HFF-Myc (cell line): ENCODE data around the gene AHRR.

Source experiments
- DNase-seq: peaks from one replicate; pipeline ENCODE4 v3.0.0-alpha.2; 2011; ENCODE audit warnings: low read depth; ENCODE audit errors: extremely low read depth
- H3K4me3 ChIP-seq: replicated peaks from 2 replicates; pipeline ENCODE4 v1.5.1; 2011; ENCODE audit warnings: low read depth, mild to moderate bottlenecking, control low read depth, low read length
- TF ChIP-seq, protein P1 (sequence below): IDR thresholded peaks from 2 replicates; pipeline ENCODE4 v1.5.1; 2012; ENCODE audit warnings: mild to moderate bottlenecking, low read depth, low read length, control low read depth; ENCODE audit errors: missing control alignments

AHRR gene

DNA sequence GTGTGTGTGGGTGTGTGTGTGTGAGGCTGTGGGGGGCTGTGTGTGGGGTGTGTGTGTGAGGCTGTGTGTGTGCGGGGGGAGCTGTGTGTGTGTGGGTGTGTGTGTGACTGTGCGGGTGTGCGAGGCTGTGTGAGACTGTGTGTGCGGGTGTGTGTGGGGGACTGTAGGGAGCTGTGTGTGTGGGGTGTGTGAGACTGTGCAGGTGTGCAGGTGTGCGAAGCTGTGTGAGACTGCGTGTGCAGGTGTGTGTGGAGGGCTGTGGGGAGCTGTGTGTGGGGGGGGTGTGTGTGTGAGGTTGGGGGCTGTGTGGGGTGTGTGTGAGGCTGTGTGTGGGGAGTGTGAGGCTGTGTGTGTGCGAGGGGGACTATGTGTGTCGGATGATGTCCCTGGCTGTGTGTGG lies 23.2 kb downstream of the AHRR start:
- TF ChIP-seq, protein P1, sequence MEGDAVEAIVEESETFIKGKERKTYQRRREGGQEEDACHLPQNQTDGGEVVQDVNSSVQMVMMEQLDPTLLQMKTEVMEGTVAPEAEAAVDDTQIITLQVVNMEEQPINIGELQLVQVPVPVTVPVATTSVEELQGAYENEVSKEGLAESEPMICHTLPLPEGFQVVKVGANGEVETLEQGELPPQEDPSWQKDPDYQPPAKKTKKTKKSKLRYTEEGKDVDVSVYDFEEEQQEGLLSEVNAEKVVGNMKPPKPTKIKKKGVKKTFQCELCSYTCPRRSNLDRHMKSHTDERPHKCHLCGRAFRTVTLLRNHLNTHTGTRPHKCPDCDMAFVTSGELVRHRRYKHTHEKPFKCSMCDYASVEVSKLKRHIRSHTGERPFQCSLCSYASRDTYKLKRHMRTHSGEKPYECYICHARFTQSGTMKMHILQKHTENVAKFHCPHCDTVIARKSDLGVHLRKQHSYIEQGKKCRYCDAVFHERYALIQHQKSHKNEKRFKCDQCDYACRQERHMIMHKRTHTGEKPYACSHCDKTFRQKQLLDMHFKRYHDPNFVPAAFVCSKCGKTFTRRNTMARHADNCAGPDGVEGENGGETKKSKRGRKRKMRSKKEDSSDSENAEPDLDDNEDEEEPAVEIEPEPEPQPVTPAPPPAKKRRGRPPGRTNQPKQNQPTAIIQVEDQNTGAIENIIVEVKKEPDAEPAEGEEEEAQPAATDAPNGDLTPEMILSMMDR: no peak
- no peak overlapping the region for H3K4me3 ChIP-seq
- DNase-seq: no peak

DNA sequence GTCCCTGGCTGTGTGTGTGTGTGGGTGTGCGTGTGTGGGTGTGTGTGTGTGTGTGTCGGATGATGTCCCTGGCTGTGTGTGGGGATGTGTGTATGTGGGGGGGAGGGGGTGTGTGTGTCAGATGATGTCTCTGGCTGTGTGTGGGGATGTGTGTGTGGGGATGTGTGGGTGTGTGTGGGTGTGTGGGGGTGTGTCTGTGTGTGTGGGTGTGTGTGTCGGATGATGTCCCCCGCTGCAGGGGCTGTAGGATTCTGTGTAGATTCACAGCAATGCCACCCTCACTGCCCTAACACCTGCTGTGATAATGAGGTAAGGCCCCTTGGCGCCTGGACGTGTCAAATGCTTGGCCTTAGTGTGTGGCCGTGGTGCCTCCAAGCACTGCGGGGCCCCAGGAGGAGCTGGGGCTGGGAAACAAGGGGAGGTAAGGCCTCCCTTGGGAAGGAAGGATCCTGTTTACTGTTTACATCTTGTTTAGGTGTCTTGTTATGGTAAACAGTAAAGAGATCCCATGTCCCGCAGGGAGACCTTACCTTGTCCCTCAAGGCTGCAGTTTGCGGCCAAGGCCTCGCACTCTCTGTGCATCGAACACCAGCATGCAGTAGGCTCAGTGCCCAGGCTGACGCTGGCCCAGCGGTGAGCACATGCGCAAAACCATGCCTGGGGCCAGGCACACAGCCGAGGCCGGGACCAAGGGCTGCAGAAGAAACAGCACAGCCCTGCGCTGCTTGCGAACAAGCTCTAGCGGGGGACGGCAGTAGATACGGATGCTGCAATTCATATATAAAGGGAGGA lies 24.1 kb downstream of the AHRR start:
- DNase-seq: no peak
- TF ChIP-seq, protein P1: no peak
- H3K4me3 ChIP-seq: no peak overlapping the region

DNA sequence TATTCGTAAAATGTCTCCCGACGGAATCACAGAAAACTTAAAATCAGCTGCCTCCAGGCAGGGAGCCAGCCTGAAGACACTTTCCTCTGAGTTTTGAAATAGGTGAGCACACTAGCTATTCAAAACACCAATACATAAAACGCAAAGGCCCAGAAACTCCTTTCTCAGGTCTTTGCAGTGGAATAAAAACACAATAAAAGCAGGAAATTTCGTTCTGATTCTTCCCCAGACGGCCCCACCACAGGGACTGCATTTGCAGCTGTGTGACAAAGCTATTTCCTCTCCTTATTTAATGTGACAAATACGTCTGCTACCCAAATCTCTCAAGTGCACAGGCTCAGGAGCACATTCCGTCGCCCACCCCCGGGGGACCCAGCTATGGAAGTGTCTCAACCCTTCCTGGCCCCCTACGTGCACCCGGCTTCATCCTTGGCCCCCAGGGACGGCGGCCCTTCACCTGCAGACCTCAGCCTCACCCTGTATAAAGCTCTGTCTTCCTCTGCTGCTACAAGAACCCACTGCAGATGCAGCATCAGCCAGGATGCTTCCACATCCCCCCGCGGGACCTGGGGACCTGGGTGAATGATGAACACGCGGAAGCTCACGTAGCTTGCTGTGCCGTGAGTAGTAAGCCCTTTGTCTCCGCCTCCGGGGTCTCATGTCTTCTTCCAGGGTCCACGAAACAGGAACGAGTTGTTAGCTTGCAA lies 24.9 kb downstream of the AHRR start:
- TF ChIP-seq, protein P1: no peak
- H3K4me3 ChIP-seq: no peak overlapping the region
- no peak for DNase-seq

DNA sequence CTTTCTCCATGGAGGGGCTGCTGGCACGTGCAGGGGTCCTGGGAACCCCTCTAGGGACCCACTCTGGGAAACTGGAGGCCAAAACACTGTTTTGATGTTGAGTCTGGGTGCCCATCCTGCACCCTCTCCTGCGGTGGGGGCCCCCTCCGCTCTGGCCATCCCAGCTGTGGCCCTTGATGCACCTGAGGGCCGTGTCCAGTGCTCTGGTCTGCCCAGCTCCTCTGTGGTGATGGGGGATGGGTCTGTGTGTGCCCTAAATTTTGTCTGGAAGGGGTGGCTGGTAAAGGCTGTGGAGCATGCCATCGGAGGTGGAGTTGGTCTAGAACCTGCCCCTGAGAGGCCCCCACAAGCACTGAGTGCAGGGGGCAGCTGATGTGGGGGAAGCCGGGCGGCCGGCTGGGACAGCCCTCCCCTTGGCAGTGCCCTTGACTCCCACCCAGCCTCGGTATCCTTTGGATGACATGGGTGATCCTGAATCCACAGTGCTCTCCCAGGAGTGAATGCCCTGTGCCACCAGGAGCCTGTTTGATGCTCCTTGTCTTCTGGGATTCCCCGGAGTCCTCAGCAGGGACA lies 26.3 kb downstream of the AHRR start:
- DNase-seq: no peak
- TF ChIP-seq, protein P1: no peak
- H3K4me3 ChIP-seq: no peak overlapping the region

DNA sequence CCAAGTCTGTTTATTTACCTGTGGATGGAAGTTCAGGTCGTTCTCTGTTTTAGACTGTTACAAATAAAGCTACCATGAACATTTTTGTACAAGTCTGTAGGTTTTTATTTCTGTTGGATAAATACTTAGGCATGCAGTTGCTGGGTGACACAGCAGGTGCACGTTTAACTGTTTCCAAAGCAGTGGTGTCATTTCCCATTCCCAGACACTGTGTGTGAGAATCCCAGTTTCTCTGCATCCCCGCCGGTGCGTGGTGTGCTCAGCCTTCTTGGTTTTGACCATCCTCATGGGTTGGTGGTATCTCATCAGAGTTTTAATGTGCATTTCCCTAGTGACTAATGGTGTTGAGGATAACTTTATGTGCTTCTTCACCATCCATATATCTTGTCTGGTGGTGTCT lies 27.2 kb downstream of the AHRR start:
- TF ChIP-seq, protein P1: no peak
- DNase-seq: no peak
- H3K4me3 ChIP-seq: no peak overlapping the region

DNA sequence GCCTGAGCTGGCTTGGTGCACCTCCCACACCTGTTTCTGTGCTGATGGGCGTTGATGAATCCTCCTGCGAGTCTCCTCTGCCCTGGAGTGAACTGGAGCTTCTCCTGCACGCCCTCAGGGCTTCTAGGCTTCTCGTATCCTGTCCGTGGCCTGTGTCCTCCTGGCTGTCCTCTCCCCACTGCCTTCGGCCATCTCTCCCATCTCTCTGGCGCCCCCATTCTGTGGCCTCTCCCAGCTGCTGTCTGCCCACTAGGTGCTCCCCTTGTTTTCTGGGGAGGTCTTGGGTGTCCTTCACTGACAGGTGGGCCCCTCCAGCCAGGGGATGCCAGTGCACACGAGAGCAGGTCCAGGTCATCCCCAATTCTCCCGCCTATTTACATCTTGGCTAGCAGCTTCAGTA lies 28.8 kb downstream of the AHRR start:
- TF ChIP-seq, protein P1: no peak
- no peak for DNase-seq
- H3K4me3 ChIP-seq: no peak overlapping the region
